GM23338 (cell line): Measurements from ENCODE around the gene G3BP1. TPM values are rescaled to one million over a fixed set of nuclear protein-coding genes. Genes with fewer than 3 reads are reported as not detected.
A peak's percentile ranks its signal among the peaks of the same experiment; 100 is the strongest.

Experiments
- ATAC-seq: fragments of 200-7000 bp; cut with Tn5 transposase; 3 replicates; pipeline ENCODE4 v1.9.1; 2020
- DNase-seq: peaks from one replicate; pipeline ENCODE4 v3.0.0-alpha.2; 2015; ENCODE audit warnings: low spot score
- H2AFZ ChIP-seq: fragments of 200-600 bp; sonication (generic); 2 replicates; pipeline ENCODE4 v1.8.0; 2016; ENCODE audit warnings: antibody characterized with exemption, mild to moderate bottlenecking, moderate library complexity
- H3F3A ChIP-seq: fragments of 200-600 bp; sonication (generic); replicated peaks from 2 replicates; pipeline ENCODE4 v1.8.0; 2017; ENCODE audit warnings: antibody characterized with exemption, mixed run types, low read depth
- H3K27ac ChIP-seq: fragments of 200-600 bp; sonication (generic); 2 replicates; pipeline ENCODE4 v1.6.1; 2016; ENCODE audit warnings: low read depth
- H3K27me3 ChIP-seq: fragments of 200-600 bp; sonication (generic); 2 replicates; pipeline ENCODE4 v1.8.0; 2016; ENCODE audit warnings: mild to moderate bottlenecking, mixed run types, moderate library complexity; ENCODE audit not compliant: insufficient read depth
- H3K36me3 ChIP-seq: fragments of 200-600 bp; sonication (generic); 2 replicates; pipeline ENCODE4 v1.8.0; 2016; ENCODE audit warnings: mild to moderate bottlenecking; ENCODE audit not compliant: insufficient read depth
- H3K4me1 ChIP-seq: fragments of 200-600 bp; sonication (generic); 2 replicates; pipeline ENCODE4 v1.8.0; 2016; ENCODE audit warnings: mild to moderate bottlenecking, moderate library complexity; ENCODE audit not compliant: insufficient read depth
- H3K4me2 ChIP-seq: fragments of 200-600 bp; sonication (generic); 2 replicates; pipeline ENCODE4 v1.7.1; 2017; ENCODE audit warnings: mixed run types
- H3K4me3 ChIP-seq: fragments of 200-600 bp; sonication (generic); 2 replicates; pipeline ENCODE4 v1.6.1; 2016; ENCODE audit warnings: mixed run types
- H3K79me2 ChIP-seq: fragments of 200-600 bp; sonication (generic); replicated peaks from 2 replicates; pipeline ENCODE4 v1.8.0; 2017; ENCODE audit warnings: mild to moderate bottlenecking; ENCODE audit not compliant: insufficient read depth
- H3K9me2 ChIP-seq: fragments of 200-600 bp; sonication (generic); 2 replicates; pipeline ENCODE4 v1.8.0; 2017; ENCODE audit not compliant: insufficient read depth
- H4K20me1 ChIP-seq: fragments of 200-600 bp; sonication (generic); replicated peaks from 2 replicates; pipeline ENCODE4 v1.8.0; 2017; ENCODE audit warnings: mild to moderate bottlenecking; ENCODE audit not compliant: insufficient read depth
- H3K27ac Mint-ChIP-seq: 2 replicates; pipeline ENCODE4 v1.8.0; 2020; ENCODE audit warnings: inconsistent platforms, mild to moderate bottlenecking, moderate library complexity, mixed read lengths
- H3K27me3 Mint-ChIP-seq: 3 replicates; pipeline ENCODE4 v1.8.0; 2022; ENCODE audit warnings: low read depth, mild to moderate bottlenecking, moderate library complexity, mixed read lengths, inconsistent platforms; ENCODE audit not compliant: insufficient read depth, poor library complexity
- H3K36me3 Mint-ChIP-seq: 3 replicates; pipeline ENCODE4 v1.8.0; 2021; ENCODE audit warnings: low read depth, mild to moderate bottlenecking, inconsistent platforms, moderate library complexity, mixed read lengths
- H3K4me1 Mint-ChIP-seq: 3 replicates; pipeline ENCODE4 v1.8.0; 2020; ENCODE audit warnings: mild to moderate bottlenecking, inconsistent platforms, mixed read lengths
- H3K4me3 Mint-ChIP-seq: 3 replicates; pipeline ENCODE4 v1.8.0; 2021; ENCODE audit warnings: moderate library complexity, mild to moderate bottlenecking, inconsistent platforms, mixed read lengths
- H3K9me3 Mint-ChIP-seq: 3 replicates; pipeline ENCODE4 v1.8.0; 2020; ENCODE audit warnings: moderate library complexity, mild to moderate bottlenecking, inconsistent platforms, mixed read lengths
- CREB1 ChIP-seq: fragments of 250-450 bp; sonication (Bioruptor Pico); IDR thresholded peaks from 2 replicates; pipeline ENCODE4 v1.5.0; 2020; ENCODE audit warnings: low read depth, mild to moderate bottlenecking, moderate library complexity
- EZH2 ChIP-seq: fragments of 200-600 bp; sonication (generic); IDR thresholded peaks from one replicate; pipeline ENCODE4 v1.8.0; 2017; ENCODE audit warnings: antibody characterized with exemption, mild to moderate bottlenecking, low read depth; ENCODE audit not compliant: unreplicated experiment
- EZH2phosphoT487 ChIP-seq: fragments of 200-600 bp; sonication (generic); IDR thresholded peaks from one replicate; pipeline ENCODE4 v1.8.1; 2018; ENCODE audit warnings: antibody characterized with exemption; ENCODE audit not compliant: unreplicated experiment
- JUNB ChIP-seq: IDR thresholded peaks from one replicate; pipeline ENCODE4 v1.6.1; 2016; ENCODE audit warnings: antibody characterized with exemption; ENCODE audit not compliant: unreplicated experiment
- POLR2AphosphoS5 ChIP-seq: IDR thresholded peaks from 2 replicates; pipeline ENCODE4 v1.6.1; 2016; ENCODE audit warnings: antibody characterized with exemption, low read depth
- REST ChIP-seq: IDR thresholded peaks from one replicate; pipeline ENCODE4 v1.6.1; 2018; ENCODE audit warnings: antibody characterized with exemption; ENCODE audit not compliant: unreplicated experiment
- ZNF114 ChIP-seq: fragments of 250-450 bp; sonication (Bioruptor Pico); IDR thresholded peaks from 2 replicates; pipeline ENCODE4 v1.5.0; 2020; ENCODE audit warnings: mild to moderate bottlenecking, moderate library complexity
- ZNF331 ChIP-seq: fragments of 250-450 bp; sonication (Bioruptor Pico); IDR thresholded peaks from 2 replicates; pipeline ENCODE4 v1.5.0; 2020; ENCODE audit warnings: low read depth, mild to moderate bottlenecking, moderate library complexity
- polyA plus RNA-seq: library from polyadenylated mRNA; unstranded; fragments of >200 nt; fragmentation: Nextera tagmentation; extraction: Ambion mirVana; gene quantifications from 2 replicates; pipeline ENCODE4 v1.2.1, GENCODE V29; 2016
- total RNA-seq: library from RNA; depleted of rRNA; stranded (reverse); fragments of >200 nt; shearing (Covaris generic); gene quantifications from 2 replicates; pipeline ENCODE4 v1.2.3, GENCODE V29; 2014
- TF ChIP-seq, protein P1 (sequence below), 2 experiments: fragments of 200-600 bp in 1 of 2; sonication (generic) in 1 of 2; conservative IDR thresholded peaks; 2 replicates each; pipeline versions ENCODE4 v1.5.1 to v1.6.1; 2016 to 2017; ENCODE audit warnings: antibody characterized with exemption in 2 of 2, low read depth in 2 of 2, mild to moderate bottlenecking in 2 of 2, moderate library complexity in 1 of 2

The G3BP1 gene
- total and polyA plus RNA-seq, 2 experiments from 2014 or later = 183 to 323 TPM

DNA sequence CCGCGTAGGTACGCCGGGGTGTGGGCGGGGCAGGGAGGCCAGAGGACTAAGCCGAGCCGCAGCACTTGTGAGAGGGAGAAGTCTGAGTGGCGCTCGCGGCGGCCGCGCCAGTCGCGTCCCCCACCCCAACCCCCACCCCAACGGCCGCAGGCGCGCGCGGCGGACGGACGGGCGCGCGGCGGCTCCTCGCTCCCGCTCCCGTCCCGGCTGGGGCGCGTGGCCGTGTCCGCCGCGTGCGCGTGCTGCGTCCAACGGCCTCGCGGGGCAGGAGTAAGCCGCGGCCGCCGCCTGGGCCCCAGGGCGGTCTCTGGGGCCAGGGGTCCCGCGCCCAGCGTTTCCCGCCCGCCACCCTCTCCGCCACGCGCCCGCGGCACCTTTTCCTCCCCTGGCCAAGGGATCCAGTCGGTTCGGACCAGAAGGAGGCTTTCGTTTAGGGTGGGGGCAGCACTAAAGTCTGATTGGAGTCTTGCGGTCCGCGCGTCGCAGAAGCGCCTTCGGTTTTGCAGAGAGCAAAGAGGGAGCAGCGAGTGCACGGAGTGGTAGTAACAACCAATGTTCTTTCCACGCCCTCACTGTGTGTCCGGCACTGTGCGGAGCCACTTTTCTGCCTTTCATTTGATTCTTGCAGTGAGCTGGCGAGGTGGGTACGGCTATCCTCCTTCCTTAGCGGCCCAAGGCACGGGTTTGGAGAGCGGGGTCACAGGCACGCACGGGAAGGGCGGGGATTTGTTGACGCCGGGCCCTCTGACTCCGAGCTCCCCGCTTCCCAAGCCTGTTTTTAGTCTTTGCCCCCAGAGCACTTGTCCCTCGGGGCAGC, 483 bp downstream of the G3BP1 start:
- H3K4me3 ChIP-seq = peak overlapping the region; percentile 82
- H3K4me1 ChIP-seq = peaks cover 36% of the 10 kb centered on the region
- DNase-seq (peak; percentile 64), ATAC-seq (no peak)
- no peaks in the 10 kb centered on the region for H3K27me3 ChIP-seq
- no peaks in the 10 kb centered on the region for H3K9me2 ChIP-seq
- Mint-ChIP-seq H3K4me3 (peak overlapping the region; percentile 84; the same call in 2 of the 3 replicates), H3K9me3 (no peaks in the 10 kb centered on the region), H3K4me1 (peaks cover 31% of the 10 kb centered on the region), H3K27me3 (peaks cover 4% of the 10 kb centered on the region), H3K27ac (peak overlapping the region; percentile 96), H3K36me3 (peaks cover 38% of the 10 kb centered on the region)
- peaks cover 49% of the 10 kb centered on the region for H4K20me1 ChIP-seq
- H3F3A ChIP-seq = no peaks in the 10 kb centered on the region
- no peak overlapping the region for H2AFZ ChIP-seq
- peak overlapping the region; percentile 91 for H3K4me2 ChIP-seq
- H3K36me3 ChIP-seq = no peaks in the 10 kb centered on the region
- H3K27ac ChIP-seq = peak overlapping the region; percentile 48; the same call in 1 of the 2 replicates
- 0 out of 2 replicates have a peak, but pooled peaks have one; percentile 32 for TF ChIP-seq POLR2AphosphoS5
- TF ChIP-seq, protein P1, sequence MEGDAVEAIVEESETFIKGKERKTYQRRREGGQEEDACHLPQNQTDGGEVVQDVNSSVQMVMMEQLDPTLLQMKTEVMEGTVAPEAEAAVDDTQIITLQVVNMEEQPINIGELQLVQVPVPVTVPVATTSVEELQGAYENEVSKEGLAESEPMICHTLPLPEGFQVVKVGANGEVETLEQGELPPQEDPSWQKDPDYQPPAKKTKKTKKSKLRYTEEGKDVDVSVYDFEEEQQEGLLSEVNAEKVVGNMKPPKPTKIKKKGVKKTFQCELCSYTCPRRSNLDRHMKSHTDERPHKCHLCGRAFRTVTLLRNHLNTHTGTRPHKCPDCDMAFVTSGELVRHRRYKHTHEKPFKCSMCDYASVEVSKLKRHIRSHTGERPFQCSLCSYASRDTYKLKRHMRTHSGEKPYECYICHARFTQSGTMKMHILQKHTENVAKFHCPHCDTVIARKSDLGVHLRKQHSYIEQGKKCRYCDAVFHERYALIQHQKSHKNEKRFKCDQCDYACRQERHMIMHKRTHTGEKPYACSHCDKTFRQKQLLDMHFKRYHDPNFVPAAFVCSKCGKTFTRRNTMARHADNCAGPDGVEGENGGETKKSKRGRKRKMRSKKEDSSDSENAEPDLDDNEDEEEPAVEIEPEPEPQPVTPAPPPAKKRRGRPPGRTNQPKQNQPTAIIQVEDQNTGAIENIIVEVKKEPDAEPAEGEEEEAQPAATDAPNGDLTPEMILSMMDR (conservative IDR thresholded peaks at IDR 0.05; ENCODE audit: low read depth in 2 of 2) = no peak
- peaks cover 67% of the 10 kb centered on the region for H3K79me2 ChIP-seq

- H3K9me2 ChIP-seq = no peaks in the 10 kb centered on the region
- no peaks in the 10 kb centered on the region for H3K27me3 ChIP-seq
- peaks cover 36% of the 10 kb centered on the region for H3K4me1 ChIP-seq
- H4K20me1 ChIP-seq = peaks cover 56% of the 10 kb centered on the region
- TF ChIP-seq POLR2AphosphoS5 (0 out of 2 replicates have a peak, but pooled peaks have one; percentile 14), CREB1 (CRISPR knock-in tag) (no peak)
- no peak overlapping the region for H2AFZ ChIP-seq
- peaks cover 6% of the 10 kb centered on the region for H3K27me3 Mint-ChIP-seq
- peak overlapping the region; percentile 91 for H3K4me2 ChIP-seq
- ATAC-seq (no peak), DNase-seq (no peak)
- H3K4me1 Mint-ChIP-seq = peaks cover 38% of the 10 kb centered on the region
- peaks cover 75% of the 10 kb centered on the region for H3K79me2 ChIP-seq
- peak overlapping the region; percentile 84; the same call in 2 of the 3 replicates for H3K4me3 Mint-ChIP-seq
- H3K9me3 Mint-ChIP-seq = no peaks in the 10 kb centered on the region
- H3K27ac Mint-ChIP-seq = peak overlapping the region; percentile 96
- H3K27ac ChIP-seq = 0 out of 2 replicates have a peak overlapping the region, but pooled peaks have one; percentile 48
- H3K36me3 Mint-ChIP-seq = peaks cover 45% of the 10 kb centered on the region
- H3K4me3 ChIP-seq = peak overlapping the region; percentile 82
- no peaks in the 10 kb centered on the region for H3F3A ChIP-seq
- H3K36me3 ChIP-seq = no peaks in the 10 kb centered on the region
These were observed 1.2 kb downstream of the G3BP1 start for GRCh38 chr5:151772846-151773561.

GRCh38 chr5:151773951-151774350, 2.2 kb downstream of the G3BP1 start:
- peaks cover 43% of the 10 kb centered on the region for H3K4me1 Mint-ChIP-seq
- TF ChIP-seq JUNB = no peak
- no peak for TF ChIP-seq REST
- TF ChIP-seq EZH2 = no peak
- TF ChIP-seq EZH2phosphoT487 = no peak
- no peak for TF ChIP-seq ZNF331 (CRISPR knock-in tag)
- TF ChIP-seq, protein P1 (conservative IDR thresholded peaks at IDR 0.05; ENCODE audit: low read depth in 2 of 2) = no peak
- TF ChIP-seq ZNF114 (CRISPR knock-in tag) = no peak
- TF ChIP-seq CREB1 (CRISPR knock-in tag) = no peak

More at GRCh38 chr5:151773951-151774350, 2.2 kb downstream of the G3BP1 start:
- no peaks in the 10 kb centered on the region for H3K9me3 Mint-ChIP-seq
- H3K4me2 ChIP-seq = peak overlapping the region; percentile 91
- peak overlapping the region; percentile 82 for H3K4me3 ChIP-seq
- H3K36me3 ChIP-seq = no peaks in the 10 kb centered on the region
- peaks cover 6% of the 10 kb centered on the region for H3K27me3 Mint-ChIP-seq
- no peak overlapping the region for H2AFZ ChIP-seq
- H3K27me3 ChIP-seq = no peaks in the 10 kb centered on the region
- no peak overlapping the region for H3K27ac ChIP-seq
- H3F3A ChIP-seq = no peaks in the 10 kb centered on the region
- H3K4me1 ChIP-seq = peaks cover 39% of the 10 kb centered on the region
- no peaks in the 10 kb centered on the region for H3K9me2 ChIP-seq
- DNase-seq (no peak), ATAC-seq (no peak)
- peak overlapping the region; percentile 84; the same call in 2 of the 3 replicates for H3K4me3 Mint-ChIP-seq
- peaks cover 66% of the 10 kb centered on the region for H4K20me1 ChIP-seq
- H3K27ac Mint-ChIP-seq = no peak overlapping the region
- H3K36me3 Mint-ChIP-seq = peaks cover 55% of the 10 kb centered on the region
- H3K79me2 ChIP-seq = peaks cover 81% of the 10 kb centered on the region
